Measurements from ENCODE around the gene LIMCH1. TPM values are rescaled to one million over a fixed set of nuclear protein-coding genes. Genes with fewer than 3 reads are reported as not detected.

The LIMCH1 gene
- total and polyA plus RNA-seq, 10 donors, result 14.4 to 434 (median 212) TPM

DNA sequence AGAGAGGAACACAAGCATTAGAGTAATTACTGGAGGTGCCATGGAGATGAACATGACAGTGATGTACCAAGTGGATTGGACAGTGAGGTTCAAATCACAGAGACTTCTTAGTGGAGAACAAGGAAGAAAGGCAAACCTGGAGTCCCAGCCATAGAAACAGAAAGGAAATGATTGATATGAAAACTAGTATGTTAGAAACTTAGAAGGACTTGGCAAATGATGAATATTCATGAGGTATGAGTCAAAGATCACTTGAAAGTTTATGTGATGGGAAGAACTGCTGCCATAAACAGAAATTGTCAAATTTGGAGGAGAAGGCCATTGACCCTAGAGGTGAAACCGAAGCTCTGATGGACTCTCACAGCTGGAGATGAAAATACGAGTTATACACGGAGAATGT lies 122.4 kb downstream of the LIMCH1 start:
- Histone ChIP-seq H3K4me3 (no peak overlapping the region), H3K27ac (no peak overlapping the region), H3K9me3 (no peaks in the 10 kb centered on the region), H3K27me3 (replicated peaks in 1 of 7) (peaks cover 0 to 10% (median 0%) of the 10 kb centered on the region in 7 donors), H3K36me3 (peaks cover 0 to 8% (median 0%) of the 10 kb centered on the region in 6 donors), H3K4me1 (no peaks in the 10 kb centered on the region)
- TF ChIP-seq POLR2AphosphoS5 (IDR thresholded peaks at IDR 0.05) (no peak), POLR2A (IDR thresholded peaks at IDR 0.05) (no peak)
- TF ChIP-seq, protein P1, sequence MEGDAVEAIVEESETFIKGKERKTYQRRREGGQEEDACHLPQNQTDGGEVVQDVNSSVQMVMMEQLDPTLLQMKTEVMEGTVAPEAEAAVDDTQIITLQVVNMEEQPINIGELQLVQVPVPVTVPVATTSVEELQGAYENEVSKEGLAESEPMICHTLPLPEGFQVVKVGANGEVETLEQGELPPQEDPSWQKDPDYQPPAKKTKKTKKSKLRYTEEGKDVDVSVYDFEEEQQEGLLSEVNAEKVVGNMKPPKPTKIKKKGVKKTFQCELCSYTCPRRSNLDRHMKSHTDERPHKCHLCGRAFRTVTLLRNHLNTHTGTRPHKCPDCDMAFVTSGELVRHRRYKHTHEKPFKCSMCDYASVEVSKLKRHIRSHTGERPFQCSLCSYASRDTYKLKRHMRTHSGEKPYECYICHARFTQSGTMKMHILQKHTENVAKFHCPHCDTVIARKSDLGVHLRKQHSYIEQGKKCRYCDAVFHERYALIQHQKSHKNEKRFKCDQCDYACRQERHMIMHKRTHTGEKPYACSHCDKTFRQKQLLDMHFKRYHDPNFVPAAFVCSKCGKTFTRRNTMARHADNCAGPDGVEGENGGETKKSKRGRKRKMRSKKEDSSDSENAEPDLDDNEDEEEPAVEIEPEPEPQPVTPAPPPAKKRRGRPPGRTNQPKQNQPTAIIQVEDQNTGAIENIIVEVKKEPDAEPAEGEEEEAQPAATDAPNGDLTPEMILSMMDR (IDR thresholded peaks at IDR 0.05 in 8 of 11, conservative IDR thresholded peaks at IDR 0.05 in 3 of 11), result no peak
- 71 to 91% (median 89%) methylated on average over 3 of the region's 3 CpGs for WGBS, 5 donors
- intact Hi-C loops (cut with DNase I; ENCODE audit: low total_unique reads), result loop anchor here (5.0 kb wide), 1 partner anchor 383 kb away; no protein-coding TSS in a partner anchor
- DNase-seq, result no peak

DNA sequence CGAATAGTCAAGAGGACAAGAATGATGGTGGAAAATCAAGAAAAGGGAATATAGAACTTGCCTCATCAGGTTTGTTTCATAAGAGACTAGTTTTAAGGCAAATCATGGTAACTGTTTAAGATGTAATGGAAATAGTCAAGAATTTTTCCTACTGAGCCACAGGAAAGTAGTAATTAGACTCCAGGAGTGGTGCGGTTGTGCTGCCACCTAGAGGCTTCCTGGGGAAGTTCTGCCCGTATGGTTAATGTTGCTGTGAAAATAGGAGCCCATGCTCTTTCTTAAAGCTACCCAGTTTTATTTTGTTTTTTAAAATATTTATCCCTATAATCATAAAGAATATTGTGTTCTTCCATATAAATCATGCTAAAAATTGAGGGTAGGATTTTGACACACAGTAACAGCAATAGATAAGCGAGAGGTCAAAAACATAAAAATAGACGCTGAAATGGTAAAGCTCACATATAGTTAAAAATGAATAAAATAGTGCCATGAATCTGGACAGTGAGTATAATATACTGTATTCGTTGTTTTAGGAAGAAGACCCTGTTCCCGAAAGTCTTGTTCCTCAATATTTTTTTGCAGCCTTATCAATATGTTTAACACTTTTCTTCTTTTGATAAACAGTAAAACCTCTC lies 123.6 kb downstream of the LIMCH1 start:
- Histone ChIP-seq H3K36me3 (peaks cover 0 to 11% (median 0%) of the 10 kb centered on the region in 6 donors), H3K9me3 (no peaks in the 10 kb centered on the region), H3K4me1 (no peaks in the 10 kb centered on the region), H3K4me3 (no peak overlapping the region), H3K27me3 (replicated peaks in 1 of 7) (peaks cover 0 to 10% (median 0%) of the 10 kb centered on the region in 7 donors), H3K27ac (peak overlapping the region in 1 of 8 donors; percentile 25)
- intact Hi-C loops (cut with DNase I; ENCODE audit: low total_unique reads), result loop anchor here (5.0 kb wide), 1 partner anchor 384 kb away; no protein-coding TSS in a partner anchor
- WGBS, 5 donors, result 49 to 58% (median 55%) methylated on average over 7 of the region's 7 CpGs
- no peak for DNase-seq
- no peak for TF ChIP-seq POLR2A (IDR thresholded peaks at IDR 0.05)
- TF ChIP-seq, protein P1 (IDR thresholded peaks at IDR 0.05 in 8 of 11, conservative IDR thresholded peaks at IDR 0.05 in 3 of 11), result peak; percentile 61 to 91 (median 79)

DNA sequence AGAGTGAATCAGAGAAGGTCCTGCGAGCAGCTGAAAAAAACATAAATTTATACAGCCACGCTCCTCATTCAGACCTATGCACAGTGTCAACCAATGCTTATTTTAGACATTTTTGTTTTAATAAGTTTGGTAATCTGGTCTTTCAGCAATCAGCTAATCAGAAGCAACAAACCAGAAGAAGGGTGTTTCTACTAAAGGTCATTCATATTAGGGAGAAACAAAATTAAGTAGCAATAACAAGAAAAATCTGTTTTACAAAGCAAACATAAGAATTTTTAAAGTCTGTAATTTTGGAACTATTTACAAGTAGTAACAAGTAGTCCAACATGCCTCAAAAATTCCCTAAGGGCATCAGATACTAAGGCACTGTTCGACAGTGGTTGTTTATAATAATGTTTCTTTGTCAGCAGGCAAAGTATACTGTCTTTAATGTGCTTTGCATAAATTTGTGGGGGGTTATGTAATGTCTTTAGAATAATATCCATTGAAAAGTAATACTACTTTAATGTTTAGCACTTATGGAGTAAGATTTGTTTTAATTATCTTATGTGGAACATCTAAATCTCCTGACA lies 127.8 kb downstream of the LIMCH1 start:
- Histone ChIP-seq H3K9me3 (no peaks in the 10 kb centered on the region), H3K4me3 (no peak overlapping the region), H3K4me1 (no peaks in the 10 kb centered on the region), H3K27me3 (replicated peaks in 1 of 7) (peaks cover 0 to 23% (median 0%) of the 10 kb centered on the region in 7 donors), H3K36me3 (peaks cover 0 to 26% (median 0%) of the 10 kb centered on the region in 6 donors), H3K27ac (no peak overlapping the region)
- DNase-seq, result no peak
- TF ChIP-seq, protein P1 (IDR thresholded peaks at IDR 0.05 in 8 of 11, conservative IDR thresholded peaks at IDR 0.05 in 3 of 11), result no peak
- no peak for TF ChIP-seq POLR2AphosphoS5 (IDR thresholded peaks at IDR 0.05)
- no peak for TF ChIP-seq POLR2A (IDR thresholded peaks at IDR 0.05)
- intact Hi-C loops (cut with DNase I; ENCODE audit: low total_unique reads), result no loop called here
- WGBS, 5 donors, result 80 to 95% (median 87%) methylated on average over 3 of the region's 3 CpGs

DNA sequence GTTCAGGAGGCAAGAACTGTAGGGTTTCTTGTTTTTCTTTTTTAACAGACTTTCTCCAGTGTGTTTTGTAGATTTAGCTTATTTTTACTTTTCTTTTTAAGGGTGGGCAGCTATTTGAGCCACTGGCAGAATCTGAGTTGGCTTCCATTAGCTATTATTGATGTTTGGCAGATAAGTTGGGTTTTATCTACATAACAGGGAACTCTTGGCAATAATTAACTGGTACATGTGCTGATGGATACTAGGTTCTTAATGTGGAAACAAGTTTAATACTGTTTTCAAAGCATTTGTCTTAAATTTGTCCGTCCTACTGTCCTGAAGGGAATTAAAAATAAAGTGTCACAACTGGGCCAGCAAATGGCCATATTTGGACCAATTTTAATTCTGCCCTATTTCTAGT lies 130.1 kb downstream of the LIMCH1 start:
- H3K36me3 ChIP-seq, result peaks cover 0 to 34% (median 0%) of the 10 kb centered on the region in 6 donors

More for the DNA sequence above, 130.1 kb downstream of the LIMCH1 start:
- no peak overlapping the region for H3K27ac ChIP-seq
- TF ChIP-seq, protein P1 (IDR thresholded peaks at IDR 0.05 in 8 of 11, conservative IDR thresholded peaks at IDR 0.05 in 3 of 11), result no peak
- no peak for DNase-seq
- H3K9me3 ChIP-seq, result no peaks in the 10 kb centered on the region
- no peak overlapping the region for H3K4me3 ChIP-seq
- intact Hi-C loops (cut with DNase I; ENCODE audit: low total_unique reads), result no loop called here
- 80 to 89% (median 87%) methylated on average over 1 of the region's 1 CpG for WGBS, 5 donors
- no peaks in the 10 kb centered on the region for H3K4me1 ChIP-seq
- peaks cover 0 to 23% (median 0%) of the 10 kb centered on the region in 7 donors for H3K27me3 ChIP-seq (replicated peaks in 1 of 7)
